ENCODE results near the gene CFAP100.

Gene CFAP100

GRCh38 chr3:126353694-126354321 is 40.9 kb upstream of the CFAP100 start:
- Histone ChIP-seq H3K79me2 (ENCODE audit: insufficient read depth, low read depth) (no peaks in the 10 kb centered on the region), H3K27me3 (ENCODE audit: insufficient read depth, low read depth) (peaks cover 28% of the 10 kb centered on the region), H3K4me2 (no peak overlapping the region), H3K36me3 (ENCODE audit: insufficient read depth) (no peaks in the 10 kb centered on the region), H3K4me3 (IDR thresholded peaks at IDR 0.05; ENCODE audit: insufficient read depth, low read depth, low read length) (no peak overlapping the region), H3K4me1 (ENCODE audit: low read depth, poor library complexity, severe bottlenecking) (no peaks in the 10 kb centered on the region), H2AFZ (ENCODE audit: low read depth) (no peak overlapping the region), H3K27ac (no peak overlapping the region), H3K9ac (no peak overlapping the region), H4K20me1 (ENCODE audit: insufficient read depth) (no peaks in the 10 kb centered on the region)
- no peak for TF ChIP-seq CTCF (conservative IDR thresholded peaks at IDR 0.05; ENCODE audit: low read depth, low read length)

GRCh38 chr3:126354776-126355175 is 39.9 kb upstream of the CFAP100 start:
- no peaks in the 10 kb centered on the region for H4K20me1 ChIP-seq (ENCODE audit: insufficient read depth)
- H2AFZ ChIP-seq (ENCODE audit: low read depth), result no peak overlapping the region
- H3K79me2 ChIP-seq (ENCODE audit: insufficient read depth, low read depth), result no peaks in the 10 kb centered on the region
- H3K9ac ChIP-seq, result no peak overlapping the region
- H3K27me3 ChIP-seq (ENCODE audit: insufficient read depth, low read depth), result peaks cover 35% of the 10 kb centered on the region
- no peak overlapping the region for H3K4me2 ChIP-seq
- no peak overlapping the region for H3K27ac ChIP-seq
- no peaks in the 10 kb centered on the region for H3K36me3 ChIP-seq (ENCODE audit: insufficient read depth)
- TF ChIP-seq CTCF (conservative IDR thresholded peaks at IDR 0.05; ENCODE audit: low read depth, low read length), result no peak
- H3K4me3 ChIP-seq (IDR thresholded peaks at IDR 0.05; ENCODE audit: insufficient read depth, low read depth, low read length), result no peak overlapping the region
- H3K4me1 ChIP-seq (ENCODE audit: low read depth, poor library complexity, severe bottlenecking), result no peaks in the 10 kb centered on the region

DNA sequence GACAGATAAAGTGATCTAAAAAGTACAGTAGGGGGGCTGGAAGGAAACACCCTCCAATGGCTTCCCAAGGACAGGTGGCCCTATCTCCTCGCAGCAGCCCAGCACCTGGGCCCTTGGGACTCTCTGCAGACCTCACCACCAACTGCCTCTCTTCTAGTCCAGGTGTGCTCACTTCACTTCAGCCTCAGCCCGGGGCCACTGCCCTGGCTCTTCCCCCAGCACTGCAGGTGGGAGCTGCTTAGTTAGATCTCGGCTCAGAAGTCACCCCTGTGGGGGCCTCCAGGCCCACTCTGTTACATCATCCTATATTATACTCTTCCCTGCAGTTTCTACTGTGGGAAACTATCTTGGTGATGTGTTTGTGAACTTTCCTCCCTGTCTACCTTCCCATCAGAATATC is 39.5 kb upstream of the CFAP100 start:
- H3K4me3 ChIP-seq (IDR thresholded peaks at IDR 0.05; ENCODE audit: insufficient read depth, low read depth, low read length), result no peak overlapping the region
- no peak overlapping the region for H3K9ac ChIP-seq
- H3K4me2 ChIP-seq, result no peak overlapping the region

DNA sequence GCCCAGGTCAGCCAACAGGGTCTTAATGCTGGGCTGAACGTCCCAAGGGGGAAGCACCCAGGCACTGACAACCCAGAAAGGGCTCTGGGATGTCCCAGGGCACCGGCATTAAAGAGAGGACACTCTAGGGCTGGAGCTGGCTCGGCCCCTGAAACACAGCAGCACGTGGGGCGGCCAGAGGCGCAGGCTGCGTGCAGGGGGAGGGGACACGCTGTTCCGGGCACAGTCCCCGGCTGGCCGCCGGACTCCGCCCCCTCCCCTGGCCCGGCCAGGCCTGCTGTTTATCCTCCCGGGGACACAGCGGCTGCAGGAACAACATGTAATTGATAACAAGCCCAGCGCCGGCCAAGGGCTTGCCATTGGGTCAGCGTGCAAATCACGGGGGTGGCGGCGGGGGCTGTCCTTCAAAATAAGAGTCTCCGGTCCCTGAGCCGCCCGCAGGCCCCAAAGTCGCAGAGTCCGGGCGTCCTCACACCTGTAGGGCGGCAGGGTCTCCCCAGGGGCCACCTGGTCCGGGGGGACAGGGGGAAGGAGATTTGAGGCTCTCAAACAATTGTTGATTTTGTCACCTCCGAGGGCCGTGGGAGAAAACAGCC is 38.8 kb upstream of the CFAP100 start:
- TF ChIP-seq CTCF (conservative IDR thresholded peaks at IDR 0.05; ENCODE audit: low read depth, low read length), result no peak
- peak overlapping the region; percentile 54 for H2AFZ ChIP-seq (ENCODE audit: low read depth)
- no peaks in the 10 kb centered on the region for H3K36me3 ChIP-seq (ENCODE audit: insufficient read depth)
- H3K27me3 ChIP-seq (ENCODE audit: insufficient read depth, low read depth), result peaks cover 32% of the 10 kb centered on the region
- no peaks in the 10 kb centered on the region for H4K20me1 ChIP-seq (ENCODE audit: insufficient read depth)
- no peak overlapping the region for H3K27ac ChIP-seq
- no peak overlapping the region for H3K4me3 ChIP-seq (IDR thresholded peaks at IDR 0.05; ENCODE audit: insufficient read depth, low read depth, low read length)
- H3K79me2 ChIP-seq (ENCODE audit: insufficient read depth, low read depth), result no peaks in the 10 kb centered on the region
- H3K4me2 ChIP-seq, result peak overlapping the region; percentile 66; the same call in 1 of the 2 replicates
- H3K4me1 ChIP-seq (ENCODE audit: low read depth, poor library complexity, severe bottlenecking), result no peaks in the 10 kb centered on the region
- peak overlapping the region; percentile 27; the same call in 1 of the 2 replicates for H3K9ac ChIP-seq

More for the DNA sequence above, 39.5 kb upstream of the CFAP100 start:
- Histone ChIP-seq H3K4me1 (ENCODE audit: low read depth, poor library complexity, severe bottlenecking) (no peaks in the 10 kb centered on the region), H2AFZ (ENCODE audit: low read depth) (peak overlapping the region; percentile 54; the same call in 1 of the 2 replicates), H3K36me3 (ENCODE audit: insufficient read depth) (no peaks in the 10 kb centered on the region), H3K27me3 (ENCODE audit: insufficient read depth, low read depth) (peaks cover 34% of the 10 kb centered on the region), H3K79me2 (ENCODE audit: insufficient read depth, low read depth) (no peaks in the 10 kb centered on the region), H3K27ac (no peak overlapping the region), H4K20me1 (ENCODE audit: insufficient read depth) (no peaks in the 10 kb centered on the region)
- no peak for TF ChIP-seq CTCF (conservative IDR thresholded peaks at IDR 0.05; ENCODE audit: low read depth, low read length)
